Heart left ventricle (tissue), 13 donors: ENCODE measurements around the gene FASTK.

Experiments
- CTCF ChIP-seq, 12 donors: fragments of 200-600 bp; sonication (generic) in 4 of 12; IDR thresholded peaks; one replicate each; pipeline versions ENCODE4 v1.5.0 to v1.8.0; 2018 to 2022; ENCODE audit warnings: antibody characterized with exemption in 12 of 12, mild to moderate bottlenecking in 5 of 12
- POLR2A ChIP-seq, 2 donors: fragments of 450-650 bp; IDR thresholded peaks; one replicate each; pipeline ENCODE4 v1.6.1; 2017; ENCODE audit warnings: antibody characterized with exemption in 2 of 2, mild to moderate bottlenecking in 2 of 2, moderate library complexity in 2 of 2
- donor health status: ischemic (EF 13 %, LVEDD 7.1; RV severe dilation, severe dysfunction).
- donor health status: DM: no; HTN: yes; CAD: no.
- donor health status: DM: no; HTN: no; CAD: no.
- donor health status: ischemic (EF 25% LVEDD 6.9; RV normal size, moderate dysfunction).
- donor health status: ischemic (EF 25% LVEDD 5.7; RV mildly dilated, moderate dysfunction).
- donor health status: ischemic (EF 35%, LVEDD 5.7; RV mildly dilated, moderate dysfunction).
- donor health status: nonischemic (EF 11% LVEDD 7.7; RV severe dilation, severe dysfunction).
- donor health status: DM: yes; HTN: yes; CAD: no.
- donor health status: PGD.
- donor health status: ischemic (EF 29% LVEDD 5.4; RV normal size, mild dysfunction).
- donor health status: nonischemic (EF 23%, LVEDD 6.1; RV moderate dilation, normal function).

- TF ChIP-seq POLR2A (IDR thresholded peaks at IDR 0.05) = no peak
- TF ChIP-seq CTCF (IDR thresholded peaks at IDR 0.05) = no peak
Observed at GRCh38 chr7:151116603-151117440, 36.2 kb upstream of the FASTK start.
